ENCODE data around the gene BCL11B.

The BCL11B gene

GRCh38 chr14:99164712-99165111 lies 107.3 kb downstream of the BCL11B start:
- no peaks in the 10 kb centered on the region for H3K27me3 Mint-ChIP-seq (ENCODE audit: low read depth)
- H3K36me3 Mint-ChIP-seq (ENCODE audit: low read depth), result peaks cover 2% of the 10 kb centered on the region
- no peaks in the 10 kb centered on the region for H3K4me1 Mint-ChIP-seq (ENCODE audit: low read depth)
- H3K9me3 Mint-ChIP-seq, result peaks cover 4% of the 10 kb centered on the region
- no peak for DNase-seq (ENCODE audit: low spot score)
- H3K4me3 Mint-ChIP-seq, result no peak overlapping the region
- no peak overlapping the region for H3K27ac Mint-ChIP-seq

- Mint-ChIP-seq H3K4me3 (no peak overlapping the region), H3K27me3 (ENCODE audit: low read depth) (no peaks in the 10 kb centered on the region), H3K36me3 (ENCODE audit: low read depth) (peaks cover 2% of the 10 kb centered on the region), H3K9me3 (peaks cover 4% of the 10 kb centered on the region), H3K4me1 (ENCODE audit: low read depth) (no peaks in the 10 kb centered on the region), H3K27ac (no peak overlapping the region)
- DNase-seq (ENCODE audit: low spot score), result no peak
Observed at GRCh38 chr14:99163446-99163845, 108.6 kb downstream of the BCL11B start.

DNA sequence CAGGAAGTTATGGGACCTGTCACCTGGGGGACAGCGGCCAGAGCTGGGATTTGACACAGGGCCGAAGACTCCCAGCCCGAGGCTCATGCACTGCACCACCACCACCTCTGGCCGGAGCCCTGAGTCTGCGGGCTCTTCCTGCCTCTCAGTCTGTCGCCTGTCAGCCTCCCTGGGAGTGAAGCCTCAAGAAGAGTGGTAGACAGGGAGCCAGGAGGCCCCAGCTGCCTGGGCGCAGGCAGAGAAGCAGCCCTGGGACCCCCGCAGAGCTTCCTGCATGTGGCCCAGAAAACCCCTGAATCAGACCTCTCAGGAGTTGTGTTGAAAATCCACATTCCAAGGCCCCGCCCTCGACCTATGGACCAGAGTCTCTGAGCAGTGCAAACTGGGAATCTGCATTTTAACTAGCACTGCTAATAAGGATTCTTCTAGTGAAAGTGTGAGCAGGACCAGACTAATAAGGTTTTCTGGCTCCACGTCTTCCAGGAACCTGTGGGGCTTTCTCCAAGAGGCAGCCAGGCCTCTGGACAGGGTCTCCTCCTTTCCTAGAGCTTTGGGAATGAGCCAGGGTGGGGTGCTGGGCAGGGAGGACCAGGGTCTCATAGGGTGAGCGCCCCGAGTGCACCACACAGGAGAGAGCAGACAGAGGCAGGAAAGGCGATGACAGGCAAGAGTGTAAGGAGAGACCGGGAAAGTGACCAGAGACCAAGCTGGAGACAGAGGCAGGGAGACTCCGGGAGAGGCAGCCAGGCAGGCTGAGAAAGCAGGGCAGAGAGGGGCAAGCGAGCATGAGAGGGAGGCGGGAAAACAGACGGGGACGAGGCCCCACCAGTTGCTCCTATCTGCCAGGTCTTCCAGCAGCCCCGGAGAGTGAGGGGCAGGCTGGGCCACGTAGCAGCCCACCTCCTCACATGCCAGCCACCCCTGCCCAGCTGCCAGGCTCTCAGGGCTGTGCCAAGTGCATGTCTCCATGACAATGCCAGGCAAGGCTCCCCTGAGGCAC lies 112.4 kb downstream of the BCL11B start:
- Mint-ChIP-seq H3K9me3 (peaks cover 4% of the 10 kb centered on the region), H3K4me1 (ENCODE audit: low read depth) (peaks cover 5% of the 10 kb centered on the region), H3K36me3 (ENCODE audit: low read depth) (no peaks in the 10 kb centered on the region), H3K4me3 (no peak overlapping the region), H3K27me3 (ENCODE audit: low read depth) (no peaks in the 10 kb centered on the region), H3K27ac (no peak overlapping the region)
- DNase-seq (ENCODE audit: low spot score), result no peak

DNA sequence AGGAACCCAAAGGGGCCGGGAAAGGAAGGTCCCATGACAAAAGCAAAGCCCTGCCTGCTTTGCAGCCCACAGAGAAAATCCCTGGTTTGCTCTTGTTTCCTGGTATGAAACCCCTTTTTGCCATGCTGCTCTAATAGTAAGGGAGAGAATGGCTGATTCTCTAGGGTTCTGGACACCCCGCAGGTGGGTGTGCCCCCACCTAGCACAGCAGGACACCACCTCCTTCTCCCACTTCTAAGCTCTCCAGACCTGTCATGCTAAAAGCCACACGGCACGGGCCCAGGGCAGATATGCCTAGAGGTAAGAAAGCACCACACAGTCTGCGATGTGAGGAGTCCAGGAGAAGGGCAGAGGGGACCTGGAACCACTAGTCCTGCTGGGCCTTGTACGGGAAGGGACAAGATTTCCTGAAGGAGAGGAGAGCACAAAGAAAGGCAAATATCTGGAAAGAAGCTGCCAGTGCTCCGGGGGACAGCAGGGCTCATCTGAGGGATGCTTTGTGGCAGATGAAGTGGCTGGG lies 113.3 kb downstream of the BCL11B start:
- DNase-seq (ENCODE audit: low spot score), result no peak

GRCh38 chr14:99158150-99158549 lies 113.8 kb downstream of the BCL11B start:
- Mint-ChIP-seq H3K4me3 (no peak overlapping the region), H3K4me1 (ENCODE audit: low read depth) (peaks cover 5% of the 10 kb centered on the region), H3K27me3 (ENCODE audit: low read depth) (peaks cover 8% of the 10 kb centered on the region), H3K36me3 (ENCODE audit: low read depth) (no peaks in the 10 kb centered on the region), H3K9me3 (peaks cover 4% of the 10 kb centered on the region), H3K27ac (no peak overlapping the region)
- DNase-seq (ENCODE audit: low spot score), result no peak

More for the DNA sequence above, 113.3 kb downstream of the BCL11B start:
- H3K9me3 Mint-ChIP-seq, result peaks cover 4% of the 10 kb centered on the region
- H3K4me1 Mint-ChIP-seq (ENCODE audit: low read depth), result peaks cover 5% of the 10 kb centered on the region
- H3K36me3 Mint-ChIP-seq (ENCODE audit: low read depth), result no peaks in the 10 kb centered on the region
- H3K27me3 Mint-ChIP-seq (ENCODE audit: low read depth), result peaks cover 5% of the 10 kb centered on the region
- H3K4me3 Mint-ChIP-seq, result no peak overlapping the region
- no peak overlapping the region for H3K27ac Mint-ChIP-seq

GRCh38 chr14:99157676-99158075 lies 114.3 kb downstream of the BCL11B start:
- Mint-ChIP-seq H3K27me3 (ENCODE audit: low read depth) (peaks cover 10% of the 10 kb centered on the region), H3K4me3 (no peak overlapping the region), H3K9me3 (peaks cover 4% of the 10 kb centered on the region), H3K36me3 (ENCODE audit: low read depth) (no peaks in the 10 kb centered on the region), H3K27ac (no peak overlapping the region), H3K4me1 (ENCODE audit: low read depth) (peaks cover 5% of the 10 kb centered on the region)
- no peak for DNase-seq (ENCODE audit: low spot score)

GRCh38 chr14:99157246-99157645 lies 114.8 kb downstream of the BCL11B start:
- Mint-ChIP-seq H3K9me3 (peaks cover 4% of the 10 kb centered on the region), H3K4me3 (no peak overlapping the region), H3K4me1 (ENCODE audit: low read depth) (peaks cover 5% of the 10 kb centered on the region), H3K36me3 (ENCODE audit: low read depth) (no peaks in the 10 kb centered on the region), H3K27ac (no peak overlapping the region), H3K27me3 (ENCODE audit: low read depth) (peaks cover 10% of the 10 kb centered on the region)
- no peak for DNase-seq (ENCODE audit: low spot score)

GRCh38 chr14:99156814-99157213 lies 115.2 kb downstream of the BCL11B start:
- Mint-ChIP-seq H3K9me3 (peaks cover 4% of the 10 kb centered on the region), H3K4me1 (ENCODE audit: low read depth) (peaks cover 5% of the 10 kb centered on the region), H3K4me3 (no peak overlapping the region), H3K27ac (no peak overlapping the region), H3K36me3 (ENCODE audit: low read depth) (no peaks in the 10 kb centered on the region), H3K27me3 (ENCODE audit: low read depth) (peaks cover 14% of the 10 kb centered on the region)
- no peak for DNase-seq (ENCODE audit: low spot score)

GRCh38 chr14:99156090-99156425 lies 115.9 kb downstream of the BCL11B start:
- Mint-ChIP-seq H3K9me3 (no peaks in the 10 kb centered on the region), H3K27me3 (ENCODE audit: low read depth) (peaks cover 18% of the 10 kb centered on the region), H3K36me3 (ENCODE audit: low read depth) (no peaks in the 10 kb centered on the region), H3K4me3 (no peak overlapping the region), H3K4me1 (ENCODE audit: low read depth) (peaks cover 5% of the 10 kb centered on the region), H3K27ac (no peak overlapping the region)
- no peak for DNase-seq (ENCODE audit: low spot score)

DNA sequence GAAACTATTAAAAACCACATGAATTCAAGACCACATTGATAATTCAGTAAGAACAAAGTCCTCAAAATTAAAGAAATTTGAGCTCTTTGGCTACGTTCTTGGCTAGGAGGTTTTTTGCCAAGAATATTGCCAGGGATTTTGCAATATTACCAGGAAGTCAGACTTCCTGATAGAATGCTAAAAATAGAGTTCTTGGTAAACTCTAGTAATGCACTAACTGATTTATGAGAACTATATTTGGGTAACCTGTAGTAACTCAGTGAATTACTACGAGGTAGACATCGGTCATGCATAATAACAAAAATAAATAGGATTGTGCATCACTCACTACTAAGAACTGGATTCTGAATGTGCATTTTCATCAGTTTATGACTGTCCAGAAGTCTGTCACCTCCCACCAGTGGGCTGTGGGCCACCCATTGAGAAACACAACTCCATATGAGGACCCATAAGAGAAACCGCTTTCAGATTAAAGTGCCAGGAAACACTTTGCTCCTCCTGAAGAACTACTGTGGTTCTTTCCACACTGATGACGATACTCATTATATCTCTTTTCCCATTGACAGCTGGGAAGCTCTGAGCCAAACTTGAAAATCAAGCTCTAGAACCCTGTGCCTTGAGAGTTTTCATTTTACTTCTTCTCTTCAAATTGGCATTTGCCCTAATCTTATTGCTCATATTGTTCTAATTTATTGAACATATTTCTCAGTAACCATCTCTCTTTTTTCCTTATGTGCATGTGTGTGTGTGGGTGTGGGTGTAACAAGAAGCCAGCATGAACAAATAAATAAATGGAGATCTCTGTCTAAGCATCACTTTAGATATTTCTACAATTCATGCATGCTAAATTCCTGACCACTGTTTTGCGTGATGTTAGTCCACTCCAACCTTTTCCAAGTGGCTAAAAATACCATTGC lies 116.6 kb downstream of the BCL11B start:
- peaks cover 5% of the 10 kb centered on the region for H3K4me1 Mint-ChIP-seq (ENCODE audit: low read depth)
- peaks cover 21% of the 10 kb centered on the region for H3K27me3 Mint-ChIP-seq (ENCODE audit: low read depth)
- no peak for DNase-seq (ENCODE audit: low spot score)
- H3K4me3 Mint-ChIP-seq, result no peak overlapping the region
- H3K9me3 Mint-ChIP-seq, result no peaks in the 10 kb centered on the region
- no peak overlapping the region for H3K27ac Mint-ChIP-seq
- H3K36me3 Mint-ChIP-seq (ENCODE audit: low read depth), result no peaks in the 10 kb centered on the region

DNA sequence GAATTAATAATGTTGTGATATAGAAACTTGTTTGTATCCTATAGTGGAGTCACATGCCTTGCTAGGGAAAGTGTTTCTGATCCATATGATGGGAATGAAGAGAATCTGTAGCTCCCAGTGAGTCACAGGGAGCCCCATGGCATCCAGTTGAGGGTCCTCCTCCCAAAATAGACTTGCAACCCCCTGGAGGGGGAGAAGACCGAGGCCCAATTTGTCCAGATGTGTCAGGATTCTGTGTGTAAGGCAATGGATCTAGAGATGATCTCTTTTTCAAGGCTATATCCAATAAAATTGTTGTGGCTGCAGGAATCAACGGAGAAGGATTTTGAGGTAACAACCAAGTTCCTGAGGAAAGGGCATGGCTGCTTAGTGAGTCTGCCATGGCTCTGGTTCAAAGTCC lies 121.8 kb downstream of the BCL11B start:
- H3K4me1 Mint-ChIP-seq (ENCODE audit: low read depth), result no peaks in the 10 kb centered on the region
- DNase-seq (ENCODE audit: low spot score), result no peak
- no peaks in the 10 kb centered on the region for H3K9me3 Mint-ChIP-seq
- no peak overlapping the region for H3K4me3 Mint-ChIP-seq
- H3K27ac Mint-ChIP-seq, result no peak overlapping the region
- no peaks in the 10 kb centered on the region for H3K36me3 Mint-ChIP-seq (ENCODE audit: low read depth)
- peaks cover 26% of the 10 kb centered on the region for H3K27me3 Mint-ChIP-seq (ENCODE audit: low read depth)

GRCh38 chr14:99148861-99149610 lies 123.0 kb downstream of the BCL11B start:
- DNase-seq (ENCODE audit: low spot score), result no peak
- Mint-ChIP-seq H3K36me3 (ENCODE audit: low read depth) (no peaks in the 10 kb centered on the region), H3K4me3 (no peak overlapping the region), H3K27me3 (ENCODE audit: low read depth) (peaks cover 21% of the 10 kb centered on the region), H3K4me1 (ENCODE audit: low read depth) (peaks cover 4% of the 10 kb centered on the region), H3K27ac (no peak overlapping the region), H3K9me3 (no peaks in the 10 kb centered on the region)

DNA sequence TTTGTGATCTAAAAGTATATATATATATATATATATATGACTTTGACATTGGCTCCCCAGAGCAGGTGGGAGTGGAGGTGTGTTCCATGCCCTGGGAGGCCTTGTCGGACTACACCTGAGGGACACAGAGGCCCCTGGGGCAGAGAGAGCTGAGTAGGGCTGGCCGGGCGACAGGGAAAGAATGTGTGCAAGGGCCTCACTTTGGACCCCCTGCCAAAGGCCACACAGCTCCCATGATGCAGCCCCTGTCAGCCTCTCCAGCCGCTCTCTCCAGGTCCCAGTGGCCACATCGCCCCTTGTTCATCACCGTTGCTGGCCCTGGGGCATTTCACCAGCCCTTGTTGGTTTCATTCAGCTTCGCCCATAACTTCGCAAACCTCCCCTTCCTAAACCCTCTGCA lies 123.9 kb downstream of the BCL11B start:
- no peak overlapping the region for H3K27ac Mint-ChIP-seq
- DNase-seq (ENCODE audit: low spot score), result no peak
- H3K36me3 Mint-ChIP-seq (ENCODE audit: low read depth), result no peaks in the 10 kb centered on the region
- no peak overlapping the region for H3K4me3 Mint-ChIP-seq
- H3K27me3 Mint-ChIP-seq (ENCODE audit: low read depth), result peaks cover 18% of the 10 kb centered on the region
- H3K9me3 Mint-ChIP-seq, result no peaks in the 10 kb centered on the region
- peaks cover 6% of the 10 kb centered on the region for H3K4me1 Mint-ChIP-seq (ENCODE audit: low read depth)

Data from T-helper 2 cell treated with Interferon-gamma antibody and Interleukin-4, amounts not matched to agents 5 μg/mL and 100 μg/mL, for 36 hours (primary cell).